ENCODE data around the gene TGFBR1.

GRCh38 chr9:99158629-99159028, 53.7 kb downstream of the TGFBR1 start:
- TF ChIP-seq POLR2AphosphoS5 (IDR thresholded peaks at IDR 0.05) (no peak), POLR2A (IDR thresholded peaks at IDR 0.05) (no peak), EP300 (IDR thresholded peaks at IDR 0.05; ENCODE audit: low read depth) (no peak)
- TF ChIP-seq, protein P1, sequence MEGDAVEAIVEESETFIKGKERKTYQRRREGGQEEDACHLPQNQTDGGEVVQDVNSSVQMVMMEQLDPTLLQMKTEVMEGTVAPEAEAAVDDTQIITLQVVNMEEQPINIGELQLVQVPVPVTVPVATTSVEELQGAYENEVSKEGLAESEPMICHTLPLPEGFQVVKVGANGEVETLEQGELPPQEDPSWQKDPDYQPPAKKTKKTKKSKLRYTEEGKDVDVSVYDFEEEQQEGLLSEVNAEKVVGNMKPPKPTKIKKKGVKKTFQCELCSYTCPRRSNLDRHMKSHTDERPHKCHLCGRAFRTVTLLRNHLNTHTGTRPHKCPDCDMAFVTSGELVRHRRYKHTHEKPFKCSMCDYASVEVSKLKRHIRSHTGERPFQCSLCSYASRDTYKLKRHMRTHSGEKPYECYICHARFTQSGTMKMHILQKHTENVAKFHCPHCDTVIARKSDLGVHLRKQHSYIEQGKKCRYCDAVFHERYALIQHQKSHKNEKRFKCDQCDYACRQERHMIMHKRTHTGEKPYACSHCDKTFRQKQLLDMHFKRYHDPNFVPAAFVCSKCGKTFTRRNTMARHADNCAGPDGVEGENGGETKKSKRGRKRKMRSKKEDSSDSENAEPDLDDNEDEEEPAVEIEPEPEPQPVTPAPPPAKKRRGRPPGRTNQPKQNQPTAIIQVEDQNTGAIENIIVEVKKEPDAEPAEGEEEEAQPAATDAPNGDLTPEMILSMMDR (IDR thresholded peaks at IDR 0.05): no peak
